Body of pancreas (tissue), 4 donors: Measurements from ENCODE around the gene ALX4. TPM values are rescaled to one million over a fixed set of nuclear protein-coding genes. Genes with fewer than 3 reads are reported as not detected.

Source experiments
- ATAC-seq: fragments of 150-250 bp; one replicate; pipeline ENCODE4 v1.9.1; 2016
- DNase-seq, 4 donors: peaks; one replicate each; pipeline ENCODE4 v3.0.0-alpha.2; 2019
- H3K27ac ChIP-seq, 4 donors: fragments of 200-600 bp; sonication (generic); 1 replicate in 3 of 4; 2 replicates in 1 of 4; pipeline versions ENCODE4 v1.5.1 to v1.6.1; 2016 to 2019; ENCODE audit warnings: mild to moderate bottlenecking in 1 of 4, mixed read lengths in 1 of 4, moderate library complexity in 1 of 4
- H3K27me3 ChIP-seq, 2 donors: fragments of 200-600 bp; sonication (generic); one replicate each; pipeline ENCODE4 v1.6.0; 2016; ENCODE audit warnings: mild to moderate bottlenecking in 1 of 2
- H3K36me3 ChIP-seq, 2 donors: fragments of 200-600 bp; sonication (generic); replicated peaks in 1 of 2; 2 replicates each; pipeline ENCODE4 v1.5.1; 2016; ENCODE audit warnings: low read depth in 2 of 2; ENCODE audit not compliant: insufficient read depth in 1 of 2
- H3K4me1 ChIP-seq: fragments of 200-600 bp; sonication (generic); one replicate; pipeline ENCODE4 v1.6.0; 2016
- H3K4me3 ChIP-seq, 2 donors: fragments of 200-600 bp; sonication (generic); 1 replicate in 1 of 2; 2 replicates in 1 of 2; pipeline ENCODE4 v1.5.1; 2016 to 2019
- H3K9me3 ChIP-seq, 3 donors: fragments of 200-600 bp; sonication (generic); 1 replicate in 2 of 3; 2 replicates in 1 of 3; pipeline ENCODE4 v1.5.1; 2016
- POLR2A ChIP-seq, 3 donors: fragments of 450-650 bp; IDR thresholded peaks; one replicate each; pipeline ENCODE4 v1.6.1; 2016; ENCODE audit warnings: antibody characterized with exemption in 3 of 3, mild to moderate bottlenecking in 2 of 3
- WGBS, 2 donors: methylation state at CpG; one replicate each; pipeline ENCODE4 v1.1.5; 2017; 5-methylcytosine and 5-hydroxymethylcytosine counted together
- intact Hi-C: fragments of 100-400 bp; cut with DNase I; formaldehyde crosslinking; loops from one replicate; pipeline ENCODE4 v1.15.1; 2023
- total RNA-seq, 2 donors: library from RNA; depleted of rRNA; stranded (reverse); fragments of >200 nt; gene quantifications; one replicate each; pipeline ENCODE4 v1.1.0, GENCODE V29; 2016
- TF ChIP-seq, protein P1 (sequence below), 7 experiments: fragments of 450-650 bp in 4 of 7; fragments of 200-600 bp in 3 of 7; sonication (generic) in 3 of 7; IDR thresholded peaks; one replicate each; pipeline ENCODE4 v1.5.1; 2016 to 2019; ENCODE audit warnings: antibody characterized with exemption in 7 of 7

The ALX4 gene
- total RNA-seq, 2 donors from 2014 or later, result not detected

DNA sequence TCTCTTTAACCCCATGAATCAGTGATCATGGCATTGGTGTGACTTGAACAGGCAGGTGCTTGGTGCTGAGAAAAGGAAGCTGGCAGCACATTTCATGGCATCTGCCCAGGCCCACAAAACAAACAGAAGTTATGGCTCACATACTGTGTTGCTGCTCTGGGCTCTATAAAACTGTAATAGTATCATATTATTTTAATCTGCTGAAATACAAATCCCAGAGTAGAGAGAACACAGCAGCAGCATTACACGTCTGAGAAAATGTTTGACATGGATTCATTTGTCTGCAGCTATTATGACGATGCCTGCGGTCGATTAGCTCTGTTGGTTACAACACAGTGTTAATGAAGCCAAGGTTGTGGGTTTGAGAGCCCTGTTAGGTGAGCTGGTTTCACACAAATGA, 80.8 kb downstream of the ALX4 start:
- Histone ChIP-seq H3K36me3 (no peaks in the 10 kb centered on the region), H3K4me3 (no peak overlapping the region), H3K4me1 (no peaks in the 10 kb centered on the region), H3K27me3 (no peaks in the 10 kb centered on the region), H3K9me3 (no peaks in the 10 kb centered on the region), H3K27ac (no peak overlapping the region)
- DNase-seq (no peak), ATAC-seq (no peak)
- 76 to 80% methylated on average over 4 of the region's 4 CpGs for WGBS, 2 donors
- TF ChIP-seq, protein P1, sequence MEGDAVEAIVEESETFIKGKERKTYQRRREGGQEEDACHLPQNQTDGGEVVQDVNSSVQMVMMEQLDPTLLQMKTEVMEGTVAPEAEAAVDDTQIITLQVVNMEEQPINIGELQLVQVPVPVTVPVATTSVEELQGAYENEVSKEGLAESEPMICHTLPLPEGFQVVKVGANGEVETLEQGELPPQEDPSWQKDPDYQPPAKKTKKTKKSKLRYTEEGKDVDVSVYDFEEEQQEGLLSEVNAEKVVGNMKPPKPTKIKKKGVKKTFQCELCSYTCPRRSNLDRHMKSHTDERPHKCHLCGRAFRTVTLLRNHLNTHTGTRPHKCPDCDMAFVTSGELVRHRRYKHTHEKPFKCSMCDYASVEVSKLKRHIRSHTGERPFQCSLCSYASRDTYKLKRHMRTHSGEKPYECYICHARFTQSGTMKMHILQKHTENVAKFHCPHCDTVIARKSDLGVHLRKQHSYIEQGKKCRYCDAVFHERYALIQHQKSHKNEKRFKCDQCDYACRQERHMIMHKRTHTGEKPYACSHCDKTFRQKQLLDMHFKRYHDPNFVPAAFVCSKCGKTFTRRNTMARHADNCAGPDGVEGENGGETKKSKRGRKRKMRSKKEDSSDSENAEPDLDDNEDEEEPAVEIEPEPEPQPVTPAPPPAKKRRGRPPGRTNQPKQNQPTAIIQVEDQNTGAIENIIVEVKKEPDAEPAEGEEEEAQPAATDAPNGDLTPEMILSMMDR (IDR thresholded peaks at IDR 0.05), result no peak
- TF ChIP-seq POLR2A (IDR thresholded peaks at IDR 0.05), result no peak
- intact Hi-C loops, result no loop called here

- H3K4me3 ChIP-seq, result no peak overlapping the region
- 93 to 94% methylated on average over 6 of the region's 6 CpGs for WGBS, 2 donors
- TF ChIP-seq, protein P1 (IDR thresholded peaks at IDR 0.05), result no peak
- TF ChIP-seq POLR2A (IDR thresholded peaks at IDR 0.05), result no peak
- H3K27me3 ChIP-seq, result no peaks in the 10 kb centered on the region
- DNase-seq (no peak), ATAC-seq (no peak)
- H3K36me3 ChIP-seq, result no peaks in the 10 kb centered on the region
- H3K9me3 ChIP-seq, result no peaks in the 10 kb centered on the region
- H3K27ac ChIP-seq, result no peak overlapping the region
- no peaks in the 10 kb centered on the region for H3K4me1 ChIP-seq
- intact Hi-C loops, result no loop called here
These were observed 81.6 kb downstream of the ALX4 start for GRCh38 chr11:44228379-44228778.

DNA sequence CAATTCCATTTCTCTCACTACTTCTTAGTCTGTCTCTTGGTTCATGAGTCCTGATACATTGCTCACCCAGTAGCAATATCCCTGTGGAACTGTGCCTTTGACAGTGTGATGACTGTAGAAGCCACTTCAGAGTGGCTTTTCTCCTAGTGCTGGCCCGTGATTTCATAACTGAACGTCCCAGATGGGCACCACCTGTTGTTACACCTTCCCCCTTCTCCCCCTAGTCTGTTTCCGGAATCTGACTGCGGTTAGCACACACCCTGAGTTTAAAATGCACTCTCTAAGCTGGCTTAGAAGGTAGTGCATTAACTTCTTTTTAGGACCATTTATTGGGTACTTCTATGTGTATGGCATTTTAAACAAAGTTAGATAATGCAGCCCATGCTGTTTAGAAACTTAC, 83.0 kb downstream of the ALX4 start:
- intact Hi-C loops, result no loop called here
- Histone ChIP-seq H3K9me3 (no peaks in the 10 kb centered on the region), H3K4me1 (no peaks in the 10 kb centered on the region), H3K4me3 (no peak overlapping the region), H3K27me3 (no peaks in the 10 kb centered on the region), H3K36me3 (no peaks in the 10 kb centered on the region), H3K27ac (no peak overlapping the region)
- TF ChIP-seq POLR2A (IDR thresholded peaks at IDR 0.05), result no peak
- TF ChIP-seq, protein P1 (IDR thresholded peaks at IDR 0.05), result no peak
- no peak for ATAC-seq
- no peak for DNase-seq
- WGBS, 2 donors, result 62 to 71% methylated on average over 4 of the region's 4 CpGs

GRCh38 chr11:44226490-44226889, 83.4 kb downstream of the ALX4 start:
- no peaks in the 10 kb centered on the region for H3K27me3 ChIP-seq
- no peaks in the 10 kb centered on the region for H3K4me1 ChIP-seq
- H3K4me3 ChIP-seq, result no peak overlapping the region
- WGBS, 2 donors, result 80 to 93% methylated on average over 2 of the region's 2 CpGs
- no peak overlapping the region for H3K27ac ChIP-seq
- no peaks in the 10 kb centered on the region for H3K9me3 ChIP-seq
- DNase-seq, result no peak
- no peak for TF ChIP-seq POLR2A (IDR thresholded peaks at IDR 0.05)
- TF ChIP-seq, protein P1 (IDR thresholded peaks at IDR 0.05), result no peak
- H3K36me3 ChIP-seq, result no peaks in the 10 kb centered on the region
- no peak for ATAC-seq
- intact Hi-C loops, result no loop called here

DNA sequence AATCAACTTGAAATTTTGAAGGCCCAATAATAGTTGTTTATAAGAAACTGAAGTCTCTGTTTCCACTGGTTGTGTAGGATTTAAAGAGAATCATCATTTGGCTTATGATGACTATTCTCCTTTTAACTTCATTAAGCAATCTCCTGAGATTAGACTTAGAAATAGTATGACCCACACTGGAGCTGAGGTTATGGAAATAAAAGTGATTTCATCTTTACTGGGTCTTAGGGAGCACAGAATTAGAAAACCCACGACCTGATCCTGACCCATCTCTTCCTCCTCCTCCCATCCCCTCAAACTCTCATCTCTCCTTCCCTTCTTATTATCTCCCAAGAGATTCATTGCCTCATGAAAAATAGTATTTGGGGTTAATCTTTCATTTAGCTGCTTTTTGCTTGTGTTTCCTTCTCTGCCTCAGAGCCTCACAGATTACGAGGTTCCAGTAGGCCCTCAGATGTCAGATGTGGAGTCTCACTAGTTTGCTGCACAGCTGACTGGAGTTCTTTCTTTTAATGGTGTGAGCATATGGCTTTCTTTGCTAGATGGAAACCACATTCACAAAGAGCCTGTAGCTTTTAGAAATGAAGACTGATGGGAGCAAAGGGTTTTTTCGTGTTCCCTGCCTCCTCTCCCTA, 85.0 kb downstream of the ALX4 start:
- DNase-seq, result no peak

More for the DNA sequence above, 85.0 kb downstream of the ALX4 start:
- Histone ChIP-seq H3K27ac (no peak overlapping the region), H3K4me3 (no peak overlapping the region), H3K27me3 (no peaks in the 10 kb centered on the region), H3K36me3 (no peaks in the 10 kb centered on the region), H3K4me1 (no peaks in the 10 kb centered on the region), H3K9me3 (no peaks in the 10 kb centered on the region)
- no peak for TF ChIP-seq POLR2A (IDR thresholded peaks at IDR 0.05)
- TF ChIP-seq, protein P1 (IDR thresholded peaks at IDR 0.05), result no peak
- intact Hi-C loops, result no loop called here
- WGBS, 2 donors, result 87 to 90% methylated on average over 3 of the region's 3 CpGs
- no peak for ATAC-seq
